Naive B cell (primary cell): Measurements from ENCODE around the gene KCNQ1. TPM values are rescaled to one million over a fixed set of nuclear protein-coding genes. Genes with fewer than 3 reads are reported as not detected.
A peak's percentile ranks its signal among the peaks of the same experiment; 100 is the strongest.

ENCODE experiments used
- ATAC-seq, 2 donors: fragments of 150-1000 bp; cut with Tn5 transposase; 2 replicates each; pipeline ENCODE4 v1.10.0; 2021; ENCODE audit warnings: low read depth in 2 of 2, mild to moderate bottlenecking in 2 of 2, moderate library complexity in 2 of 2
- DNase-seq: peaks from one replicate; pipeline ENCODE4 v3.0.0; 2022
- H3K27ac Mint-ChIP-seq, 6 donors: one replicate each; pipeline ENCODE4 v1.8.0; 2020 to 2022; ENCODE audit warnings: mild to moderate bottlenecking in 6 of 6, mixed read lengths in 6 of 6, moderate library complexity in 5 of 6, inconsistent platforms in 2 of 6
- H3K27me3 Mint-ChIP-seq, 3 donors: one replicate each; pipeline ENCODE4 v1.8.0; 2021 to 2022; ENCODE audit warnings: mixed read lengths in 3 of 3, mild to moderate bottlenecking in 1 of 3
- H3K36me3 Mint-ChIP-seq, 2 donors: one replicate each; pipeline ENCODE4 v1.8.0; 2020 to 2022; ENCODE audit warnings: mixed read lengths in 2 of 2, inconsistent platforms in 1 of 2, mild to moderate bottlenecking in 1 of 2
- H3K4me1 Mint-ChIP-seq, 3 donors: one replicate each; pipeline ENCODE4 v1.8.0; 2020 to 2022; ENCODE audit warnings: mixed read lengths in 3 of 3, inconsistent platforms in 1 of 3, mild to moderate bottlenecking in 1 of 3, moderate library complexity in 1 of 3
- H3K4me3 Mint-ChIP-seq, 8 donors: one replicate each; pipeline ENCODE4 v1.8.0; 2020 to 2022; ENCODE audit warnings: mild to moderate bottlenecking in 8 of 8, mixed read lengths in 8 of 8, moderate library complexity in 8 of 8, inconsistent platforms in 2 of 8
- H3K9me3 Mint-ChIP-seq, 7 donors: one replicate each; pipeline ENCODE4 v1.8.0; 2020 to 2022; ENCODE audit warnings: mixed read lengths in 7 of 7, mild to moderate bottlenecking in 5 of 7, inconsistent platforms in 2 of 7, moderate library complexity in 1 of 7
- polyA plus RNA-seq, 6 donors: library from polyadenylated mRNA; unstranded; fragments of 300-500 nt; fragmentation: Illumina TruSeq; gene quantifications; one replicate each; pipeline ENCODE4 v1.2.3, GENCODE V29; 2021; ENCODE audit warnings: low read depth in 6 of 6

The KCNQ1 gene
- polyA plus RNA-seq, 6 donors from 2014 or later, result 9.3 to 22.6 (median 10.3) TPM

DNA sequence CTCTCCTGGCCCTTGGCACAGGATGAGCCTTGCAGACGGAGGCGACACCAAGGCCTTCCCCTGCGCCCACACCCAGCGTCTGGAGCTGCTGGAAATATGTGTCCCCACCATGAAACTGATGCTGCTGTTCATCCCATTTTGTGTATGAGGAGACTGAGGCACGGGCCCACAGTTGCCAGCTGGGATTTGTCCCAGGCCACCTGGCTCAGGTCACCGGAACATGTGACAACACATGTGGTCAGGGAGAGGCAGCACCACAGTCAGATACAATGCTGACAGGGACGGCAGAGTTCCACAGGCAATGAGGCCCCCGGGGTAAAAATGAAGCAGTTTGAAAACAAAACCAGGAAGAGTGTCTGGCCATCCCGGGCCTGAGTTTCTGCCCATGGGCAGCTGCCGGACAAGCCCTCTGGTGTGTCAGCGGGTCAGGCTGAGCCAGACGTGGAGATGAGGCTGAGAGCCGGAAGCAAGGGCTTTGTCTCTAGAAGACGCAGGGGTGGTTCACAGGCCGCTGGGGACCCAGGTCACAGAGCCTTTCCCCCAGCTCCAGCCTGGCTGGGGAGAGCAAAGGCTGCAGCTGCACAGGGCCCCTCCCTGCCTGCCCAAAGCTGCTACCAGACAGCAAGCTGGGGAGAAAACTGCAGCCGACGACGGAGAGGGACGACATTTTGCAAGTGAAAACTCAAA lies 360.0 kb downstream of the KCNQ1 start:
- Mint-ChIP-seq H3K27me3 (peaks cover 0 to 6% (median 4%) of the 10 kb centered on the region in 3 donors), H3K4me1 (peaks cover 0 to 12% (median 0%) of the 10 kb centered on the region in 3 donors), H3K4me3 (peak overlapping the region in 2 of 8 donors; percentile 39 to 72), H3K27ac (no peak overlapping the region), H3K9me3 (peaks cover 0 to 10% (median 3%) of the 10 kb centered on the region in 7 donors), H3K36me3 (peaks cover 5 to 18% of the 10 kb centered on the region in 2 donors)
- ATAC-seq (no peak), DNase-seq (no peak)

DNA sequence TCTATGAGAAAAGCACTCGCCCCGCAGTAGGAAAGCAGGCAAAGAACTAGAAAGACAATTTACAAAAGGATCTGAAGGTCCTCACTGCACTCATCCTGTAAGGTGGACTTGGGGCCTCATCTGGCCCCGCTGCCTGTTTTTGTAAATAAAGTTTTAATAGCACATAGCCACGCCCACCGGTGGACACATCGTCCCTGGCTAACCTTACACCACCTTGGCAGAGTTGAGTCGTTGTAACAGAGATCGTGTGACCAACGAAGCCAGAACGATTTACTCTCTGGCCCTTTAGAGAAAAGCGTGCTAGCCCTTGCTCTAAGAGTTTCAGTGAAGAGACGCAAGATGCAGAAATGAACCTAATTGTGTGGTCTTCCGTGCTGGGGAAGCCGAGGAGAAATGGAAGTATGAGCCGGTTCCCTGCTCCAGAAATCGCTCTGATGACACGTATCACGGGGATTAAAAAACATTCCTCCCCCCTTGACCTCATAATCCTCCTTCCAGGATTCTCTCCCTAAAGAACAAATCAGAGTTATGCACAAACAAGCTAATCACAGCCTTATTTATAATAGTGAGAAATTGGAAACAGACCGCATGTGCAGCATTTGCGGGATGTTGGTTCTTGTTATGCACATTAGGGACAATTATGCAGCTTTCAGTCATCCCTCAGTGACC lies 360.7 kb downstream of the KCNQ1 start:
- H3K27ac Mint-ChIP-seq, result no peak overlapping the region

DNA sequence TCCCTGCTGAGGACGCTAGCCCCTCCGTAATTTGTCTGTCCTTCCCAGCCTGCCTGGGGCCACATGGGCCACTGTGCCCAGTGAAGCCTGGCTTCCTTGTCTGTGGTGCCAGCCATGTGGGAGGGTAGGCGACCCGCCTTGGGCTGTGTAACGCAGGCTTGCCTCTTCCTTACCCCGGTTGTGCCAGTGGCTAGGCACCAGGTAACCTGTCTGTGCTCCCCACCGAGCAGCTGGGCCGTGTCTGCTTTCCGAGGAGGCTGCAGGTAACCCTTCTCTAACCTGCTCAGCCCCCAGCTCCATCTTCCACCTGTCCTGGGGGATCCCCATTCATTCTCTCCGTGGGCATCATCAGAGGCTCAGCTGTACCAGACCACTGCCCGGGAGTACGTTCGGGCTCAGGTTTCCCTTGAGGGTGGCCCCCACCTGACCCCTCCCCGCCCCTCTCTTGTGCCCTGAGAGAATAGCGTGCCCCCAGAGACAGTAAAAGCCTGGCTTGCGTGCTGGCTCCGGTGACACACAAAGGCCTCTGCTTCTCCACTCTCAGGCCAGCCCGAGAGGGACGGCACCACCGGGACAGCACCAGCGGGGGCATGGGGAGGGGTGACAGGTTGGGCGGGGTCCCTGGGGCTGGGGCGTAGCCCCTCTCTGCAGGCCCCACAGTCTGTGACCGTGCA lies 361.7 kb downstream of the KCNQ1 start:
- Mint-ChIP-seq H3K27me3 (peaks cover 0 to 6% (median 4%) of the 10 kb centered on the region in 3 donors), H3K4me3 (no peak overlapping the region), H3K4me1 (peaks cover 0 to 17% (median 3%) of the 10 kb centered on the region in 3 donors), H3K36me3 (peaks cover 5 to 19% of the 10 kb centered on the region in 2 donors), H3K27ac (no peak overlapping the region), H3K9me3 (peaks cover 0 to 10% (median 3%) of the 10 kb centered on the region in 7 donors)
- DNase-seq, result no peak
- no peak for ATAC-seq

More for the DNA sequence above, 360.7 kb downstream of the KCNQ1 start:
- peaks cover 0 to 6% (median 4%) of the 10 kb centered on the region in 3 donors for H3K27me3 Mint-ChIP-seq
- no peak for ATAC-seq
- peaks cover 0 to 10% (median 3%) of the 10 kb centered on the region in 7 donors for H3K9me3 Mint-ChIP-seq
- no peak for DNase-seq
- peaks cover 0 to 15% (median 0%) of the 10 kb centered on the region in 3 donors for H3K4me1 Mint-ChIP-seq
- no peak overlapping the region for H3K4me3 Mint-ChIP-seq
- peaks cover 5 to 19% of the 10 kb centered on the region in 2 donors for H3K36me3 Mint-ChIP-seq

DNA sequence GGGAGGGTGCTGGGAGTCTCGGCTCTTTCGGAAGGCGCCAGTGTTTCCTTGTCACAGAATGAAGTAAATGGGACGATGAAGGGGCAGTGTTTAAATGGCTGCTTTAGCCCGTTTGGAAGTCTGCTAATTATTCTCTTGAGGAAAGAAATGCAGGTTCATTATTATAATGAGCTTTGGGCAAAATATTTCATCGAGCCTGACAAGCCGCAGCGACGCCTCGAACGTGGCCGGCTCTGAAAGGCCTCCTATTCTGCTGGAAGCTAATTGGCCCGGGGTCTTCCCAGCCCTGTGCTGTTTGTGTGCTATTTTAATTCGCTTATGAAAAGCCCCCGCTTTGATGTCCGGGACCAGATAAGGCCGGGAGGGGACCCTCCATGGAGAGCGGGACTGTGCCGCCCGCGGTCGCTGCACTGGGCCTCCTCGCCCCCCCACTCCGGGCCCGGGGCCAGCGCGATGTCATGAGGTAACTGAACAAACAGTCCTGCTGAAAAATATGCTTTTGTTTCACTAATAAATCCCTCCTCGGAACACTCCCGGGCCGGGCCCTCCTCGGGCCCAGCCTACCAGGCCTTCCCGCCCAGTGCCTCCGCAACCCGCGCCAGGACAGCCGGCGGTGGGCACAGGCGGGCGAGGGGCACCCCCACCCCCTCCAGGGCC lies 362.3 kb downstream of the KCNQ1 start:
- no peak for DNase-seq

DNA sequence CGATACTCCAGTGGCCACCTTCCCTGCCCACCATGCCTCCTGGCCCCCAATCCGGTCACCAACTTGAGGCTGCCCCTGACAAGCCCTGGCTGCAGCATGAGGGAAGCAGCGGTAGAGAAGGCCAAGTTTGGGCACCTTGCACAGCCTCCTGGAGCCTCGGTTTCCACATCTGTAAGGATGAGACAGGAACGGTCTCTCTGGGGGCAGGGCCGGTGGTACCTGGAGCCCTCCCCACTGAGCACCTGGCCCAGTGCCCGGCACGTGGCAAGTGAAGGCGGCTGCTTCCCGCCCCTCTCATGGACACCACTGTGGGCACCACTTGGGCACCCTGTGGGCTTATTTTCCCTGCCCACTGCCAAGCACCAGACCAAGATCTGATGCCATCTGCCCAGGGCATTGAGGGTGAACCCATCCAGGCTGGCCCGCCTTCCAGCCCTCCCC lies 363.0 kb downstream of the KCNQ1 start:
- H3K27me3 Mint-ChIP-seq, result peaks cover 0 to 8% (median 4%) of the 10 kb centered on the region in 3 donors
- ATAC-seq (no peak), DNase-seq (no peak)
- H3K36me3 Mint-ChIP-seq, result peaks cover 5 to 20% of the 10 kb centered on the region in 2 donors
- no peak overlapping the region for H3K27ac Mint-ChIP-seq
- H3K4me1 Mint-ChIP-seq, result peaks cover 10 to 23% (median 11%) of the 10 kb centered on the region in 3 donors
- peak overlapping the region in 1 of 8 donors; percentile 22 for H3K4me3 Mint-ChIP-seq
- H3K9me3 Mint-ChIP-seq, result peaks cover 0 to 10% (median 3%) of the 10 kb centered on the region in 7 donors

More for the DNA sequence above, 362.3 kb downstream of the KCNQ1 start:
- Mint-ChIP-seq H3K36me3 (peaks cover 5 to 19% of the 10 kb centered on the region in 2 donors), H3K4me3 (no peak overlapping the region), H3K4me1 (peaks cover 3 to 17% (median 5%) of the 10 kb centered on the region in 3 donors), H3K9me3 (peaks cover 0 to 10% (median 3%) of the 10 kb centered on the region in 7 donors), H3K27me3 (peaks cover 0 to 6% (median 4%) of the 10 kb centered on the region in 3 donors), H3K27ac (no peak overlapping the region)
- ATAC-seq, result no peak

DNA sequence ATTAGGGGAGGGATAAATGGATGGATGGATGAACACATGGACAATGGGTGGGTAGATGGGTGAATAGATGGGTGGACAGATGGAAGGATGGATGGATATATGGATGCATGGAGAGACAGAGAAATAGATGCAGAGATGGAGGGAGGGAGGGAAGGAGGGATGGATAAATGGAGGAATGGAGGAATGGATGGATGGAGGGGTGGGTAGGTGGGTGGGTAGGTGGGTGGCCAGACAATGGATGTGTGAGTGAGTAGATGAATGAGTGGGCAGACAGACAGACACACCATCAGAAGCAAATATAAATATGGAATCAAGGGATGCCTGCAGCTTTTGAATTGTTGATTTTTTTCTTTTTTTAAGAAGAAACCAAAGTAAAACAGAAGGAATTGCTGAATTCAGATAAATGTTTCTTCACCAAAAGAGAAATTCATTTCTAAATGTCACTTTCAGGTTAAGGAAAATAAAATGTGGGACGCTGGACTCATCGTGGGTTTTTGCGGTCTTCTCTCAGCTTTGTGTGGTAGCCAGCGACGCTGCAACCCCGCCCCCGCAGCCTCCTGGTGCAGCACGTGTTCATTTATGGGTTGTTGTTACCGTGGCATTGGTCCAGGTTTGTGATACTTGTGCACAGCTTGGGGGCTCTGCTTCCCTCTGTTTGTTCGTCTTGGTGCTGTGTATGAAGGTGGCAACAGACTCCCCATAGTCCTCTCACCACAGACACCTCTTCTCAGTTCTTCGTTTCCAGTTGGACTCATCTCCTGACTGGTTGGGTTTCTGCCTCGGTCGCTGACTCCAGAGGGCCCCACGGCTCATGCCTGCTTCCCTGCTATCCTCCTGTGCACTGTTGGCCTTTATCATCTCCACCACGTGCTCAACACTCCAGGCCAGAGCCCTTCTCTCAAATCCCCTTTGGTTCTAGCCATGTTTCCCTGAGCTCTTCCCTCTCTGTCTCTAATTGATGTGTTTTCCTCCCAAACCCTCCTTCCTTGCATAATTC lies 364.3 kb downstream of the KCNQ1 start:
- H3K27me3 Mint-ChIP-seq, result peaks cover 4 to 21% (median 9%) of the 10 kb centered on the region in 3 donors
- no peak overlapping the region for H3K4me3 Mint-ChIP-seq
- DNase-seq (no peak), ATAC-seq (no peak)
- H3K36me3 Mint-ChIP-seq, result peaks cover 5 to 33% of the 10 kb centered on the region in 2 donors
- peaks cover 13 to 32% (median 16%) of the 10 kb centered on the region in 3 donors for H3K4me1 Mint-ChIP-seq
- H3K9me3 Mint-ChIP-seq, result peaks cover 3 to 17% (median 5%) of the 10 kb centered on the region in 7 donors
- H3K27ac Mint-ChIP-seq, result no peak overlapping the region

DNA sequence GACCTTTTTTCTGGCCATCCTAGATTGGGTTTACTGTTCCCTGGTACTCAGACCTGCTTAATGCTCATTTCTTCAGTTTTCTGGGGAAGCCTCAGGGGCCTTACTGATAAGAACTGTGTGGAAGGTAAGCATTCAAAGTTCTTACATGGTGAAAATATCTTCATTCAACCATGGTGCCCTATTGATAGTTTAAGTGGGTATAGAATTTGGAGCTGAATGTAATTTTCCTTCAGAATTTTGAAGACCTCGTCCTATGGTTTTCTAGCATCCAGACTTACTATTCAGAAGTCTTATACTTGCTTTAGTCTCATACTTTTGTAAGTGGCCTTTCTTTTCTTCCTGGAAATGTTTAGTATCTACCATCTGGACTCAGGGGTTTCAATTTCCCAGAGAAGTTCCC lies 365.0 kb downstream of the KCNQ1 start:
- Mint-ChIP-seq H3K36me3 (peaks cover 5 to 40% of the 10 kb centered on the region in 2 donors), H3K27me3 (peaks cover 4 to 24% (median 10%) of the 10 kb centered on the region in 3 donors), H3K4me3 (no peak overlapping the region), H3K9me3 (peaks cover 2 to 21% (median 8%) of the 10 kb centered on the region in 7 donors), H3K4me1 (peaks cover 13 to 33% (median 16%) of the 10 kb centered on the region in 3 donors), H3K27ac (no peak overlapping the region)
- ATAC-seq (no peak), DNase-seq (no peak)

DNA sequence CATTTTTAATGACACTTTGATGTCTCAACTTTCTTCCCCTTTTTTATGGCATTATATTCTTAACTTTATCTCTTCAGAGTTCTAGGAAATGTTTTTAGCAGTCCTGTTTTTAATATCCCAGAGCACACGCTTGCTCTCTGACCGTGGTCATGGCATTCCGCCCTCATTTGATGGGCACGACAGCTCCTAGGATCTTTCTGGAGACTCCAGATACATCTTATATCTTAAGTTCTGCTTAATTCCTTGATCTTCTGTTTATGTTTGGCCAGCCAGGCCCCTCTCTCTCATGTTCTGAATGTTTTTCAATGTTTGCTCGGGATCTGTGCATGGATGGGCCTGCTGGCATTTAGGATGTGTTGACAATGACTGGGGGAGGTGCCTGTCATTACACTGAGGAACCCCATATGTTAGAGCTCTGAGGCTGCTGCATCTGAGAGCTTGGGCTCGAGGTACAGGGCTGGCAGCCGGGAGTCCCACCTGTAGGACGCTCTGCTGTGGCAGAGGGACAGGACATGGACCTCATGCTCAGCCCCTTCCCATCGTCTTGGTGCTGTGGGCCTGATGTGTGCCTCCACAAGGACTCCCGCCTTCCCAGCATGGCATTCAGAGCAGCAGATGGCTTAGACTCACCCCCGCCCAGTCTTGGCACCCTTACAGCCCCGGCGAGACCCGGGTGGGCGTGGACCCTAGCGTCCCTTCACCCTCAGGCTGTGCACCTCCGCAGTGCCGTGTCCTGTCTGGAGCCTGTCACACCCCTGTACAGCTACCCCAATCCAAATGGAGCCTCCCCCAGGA lies 365.8 kb downstream of the KCNQ1 start:
- H3K4me1 Mint-ChIP-seq, result peaks cover 13 to 33% (median 16%) of the 10 kb centered on the region in 3 donors
- H3K4me3 Mint-ChIP-seq, result no peak overlapping the region
- H3K27me3 Mint-ChIP-seq, result peaks cover 4 to 24% (median 10%) of the 10 kb centered on the region in 3 donors
- H3K9me3 Mint-ChIP-seq, result peaks cover 2 to 21% (median 8%) of the 10 kb centered on the region in 7 donors
- DNase-seq (no peak), ATAC-seq (no peak)
- H3K27ac Mint-ChIP-seq, result no peak overlapping the region
- peaks cover 5 to 41% of the 10 kb centered on the region in 2 donors for H3K36me3 Mint-ChIP-seq

DNA sequence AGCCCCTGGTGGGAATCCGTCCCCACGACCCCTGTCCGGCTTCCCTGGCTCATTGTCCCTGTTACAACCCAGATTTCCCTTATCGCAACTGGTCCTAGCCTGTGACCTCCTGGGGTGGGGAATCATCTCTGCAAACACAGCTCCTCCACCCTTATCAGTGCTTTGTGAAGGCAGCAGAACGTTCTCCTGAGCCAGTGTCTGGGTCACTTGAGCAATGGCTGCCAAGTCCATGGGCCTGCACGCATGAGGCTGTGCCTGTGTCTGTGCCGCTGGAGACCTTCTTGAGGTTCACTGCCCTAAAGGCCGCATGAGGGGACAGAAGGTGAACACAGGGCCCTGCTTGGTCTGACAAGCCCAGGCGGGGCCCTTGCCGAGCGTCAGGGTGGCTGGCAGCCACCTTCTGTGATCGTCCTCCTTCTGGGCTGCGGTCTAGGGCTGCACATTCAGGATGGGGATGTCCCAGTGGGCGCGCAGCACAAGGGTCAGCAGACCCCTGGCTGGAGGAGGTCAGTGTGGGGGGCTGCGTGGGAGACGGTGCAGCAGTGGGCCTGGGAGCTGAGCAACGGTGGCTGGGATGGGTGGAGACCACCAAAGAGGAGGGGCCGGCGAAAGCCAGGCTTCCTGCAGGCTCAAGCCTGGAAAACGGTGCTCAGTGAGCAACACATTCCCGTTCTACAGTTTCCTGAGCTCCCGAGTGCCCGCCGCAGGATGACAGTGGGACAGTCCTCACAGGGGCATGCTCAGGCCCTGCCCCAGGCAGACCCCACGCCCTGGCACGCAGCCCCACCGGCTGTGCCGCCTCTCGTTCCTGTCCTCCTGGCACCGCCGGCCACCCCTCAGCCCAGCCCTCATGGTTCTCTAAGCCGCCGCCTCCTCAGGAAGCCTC lies 366.6 kb downstream of the KCNQ1 start:
- peaks cover 11 to 49% of the 10 kb centered on the region in 2 donors for H3K36me3 Mint-ChIP-seq
- peaks cover 4 to 24% (median 10%) of the 10 kb centered on the region in 3 donors for H3K27me3 Mint-ChIP-seq
- no peak overlapping the region for H3K27ac Mint-ChIP-seq
- peaks cover 13 to 33% (median 16%) of the 10 kb centered on the region in 3 donors for H3K4me1 Mint-ChIP-seq
- DNase-seq (no peak), ATAC-seq (no peak)
- peaks cover 6 to 26% (median 15%) of the 10 kb centered on the region in 7 donors for H3K9me3 Mint-ChIP-seq
- H3K4me3 Mint-ChIP-seq, result no peak overlapping the region

DNA sequence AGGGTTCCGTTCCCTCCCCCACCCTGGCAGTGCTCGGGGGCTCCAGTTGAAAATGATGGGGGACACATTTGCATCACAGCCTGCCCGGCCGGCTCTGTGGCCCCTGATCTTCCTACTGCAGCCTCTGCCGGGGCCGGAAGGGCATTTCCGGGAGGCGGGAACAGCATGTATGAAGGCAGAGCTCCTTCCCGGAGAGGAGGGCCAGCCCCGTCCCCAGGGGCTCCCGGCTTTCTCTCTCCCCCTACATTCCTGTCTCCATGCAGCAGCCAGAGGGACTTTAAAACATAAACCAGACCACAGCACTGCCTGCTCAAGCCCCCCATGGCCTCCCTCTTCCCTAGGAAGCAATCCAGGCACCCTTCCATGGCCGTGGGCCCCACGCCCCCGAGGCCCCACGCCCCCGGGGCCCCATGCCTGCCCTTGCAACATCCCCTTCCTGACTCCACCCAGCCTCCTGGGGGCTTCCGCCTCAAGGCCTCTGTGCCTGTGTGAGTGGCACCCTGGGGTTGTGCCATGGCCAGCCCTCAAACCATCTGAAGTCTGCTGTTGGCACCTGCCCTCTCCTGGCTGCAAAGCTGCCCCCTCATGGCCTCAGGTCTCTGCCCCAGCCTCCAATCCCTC lies 367.7 kb downstream of the KCNQ1 start:
- H3K4me1 Mint-ChIP-seq, result peaks cover 13 to 33% (median 16%) of the 10 kb centered on the region in 3 donors
- DNase-seq, result no peak
- ATAC-seq, result no peak
- H3K27me3 Mint-ChIP-seq, result peaks cover 4 to 24% (median 10%) of the 10 kb centered on the region in 3 donors
- peaks cover 11 to 26% (median 19%) of the 10 kb centered on the region in 7 donors for H3K9me3 Mint-ChIP-seq
- H3K4me3 Mint-ChIP-seq, result peak overlapping the region in 4 of 8 donors; percentile 6 to 47 (median 23)
- peaks cover 11 to 50% of the 10 kb centered on the region in 2 donors for H3K36me3 Mint-ChIP-seq
- H3K27ac Mint-ChIP-seq, result peak overlapping the region in 2 of 6 donors; percentile 74 to 77
